ENCODE results near the gene DUSP19.

- TF ChIP-seq CTCF (conservative IDR thresholded peaks at IDR 0.05) (no peak), ZFX (IDR thresholded peaks at IDR 0.05) (no peak)
These were observed 6.4 kb upstream of the DUSP19 start for GRCh38 chr2:183072177-183072576.

Data from C4-2B (cell line).